Measurements from ENCODE around the gene PLEKHH1. TPM values are rescaled to one million over a fixed set of nuclear protein-coding genes. Genes with fewer than 3 reads are reported as not detected.

Gene PLEKHH1
- total RNA-seq, 6 donors from 2014 or later: 0.46 to 25.1 (median 4.4) TPM

DNA sequence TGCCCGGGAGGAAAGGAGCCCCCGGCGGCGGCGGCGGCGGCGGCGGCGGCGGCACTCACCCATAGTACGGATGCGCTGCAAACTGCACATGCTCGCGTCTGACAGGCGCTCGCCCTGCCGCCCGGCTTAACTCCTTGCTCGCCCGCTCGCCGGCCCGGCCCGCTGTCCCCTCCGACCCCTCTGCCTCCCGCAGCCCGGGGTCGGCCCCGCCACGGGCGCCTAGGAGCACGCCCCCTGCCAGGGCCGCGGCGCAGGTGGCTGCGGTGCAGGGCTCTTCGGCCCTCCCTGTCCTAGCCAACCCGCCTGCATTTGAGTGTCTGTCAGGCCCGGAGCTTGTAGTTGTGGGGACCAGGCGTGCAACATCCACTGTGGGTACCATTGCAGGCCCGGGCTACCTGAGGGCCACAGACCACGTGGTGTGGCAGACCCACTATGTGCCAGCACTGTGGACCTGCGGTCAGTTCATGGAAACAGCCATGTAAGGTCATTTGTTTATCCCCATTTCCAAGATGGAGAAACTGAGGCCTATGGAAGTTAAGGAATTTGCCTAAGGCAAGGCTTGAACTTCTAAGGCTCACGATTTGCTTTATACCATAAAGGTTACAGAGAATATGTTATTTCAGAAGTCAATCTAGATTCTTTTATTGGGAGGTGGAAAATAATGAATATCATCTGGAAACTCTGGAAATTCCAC lies 17.6 kb upstream of the PLEKHH1 start:
- no peaks in the 10 kb centered on the region for H3K27me3 ChIP-seq
- no peaks in the 10 kb centered on the region for H3K36me3 ChIP-seq
- H3K27ac ChIP-seq: peak overlapping the region in 1 of 4 donors; percentile 82
- DNase-seq: no peak
- peaks cover 10 to 20% (median 15%) of the 10 kb centered on the region in 4 donors for H3K4me1 ChIP-seq
- TF ChIP-seq POLR2AphosphoS5 (IDR thresholded peaks at IDR 0.05): no peak
- TF ChIP-seq, protein P1, sequence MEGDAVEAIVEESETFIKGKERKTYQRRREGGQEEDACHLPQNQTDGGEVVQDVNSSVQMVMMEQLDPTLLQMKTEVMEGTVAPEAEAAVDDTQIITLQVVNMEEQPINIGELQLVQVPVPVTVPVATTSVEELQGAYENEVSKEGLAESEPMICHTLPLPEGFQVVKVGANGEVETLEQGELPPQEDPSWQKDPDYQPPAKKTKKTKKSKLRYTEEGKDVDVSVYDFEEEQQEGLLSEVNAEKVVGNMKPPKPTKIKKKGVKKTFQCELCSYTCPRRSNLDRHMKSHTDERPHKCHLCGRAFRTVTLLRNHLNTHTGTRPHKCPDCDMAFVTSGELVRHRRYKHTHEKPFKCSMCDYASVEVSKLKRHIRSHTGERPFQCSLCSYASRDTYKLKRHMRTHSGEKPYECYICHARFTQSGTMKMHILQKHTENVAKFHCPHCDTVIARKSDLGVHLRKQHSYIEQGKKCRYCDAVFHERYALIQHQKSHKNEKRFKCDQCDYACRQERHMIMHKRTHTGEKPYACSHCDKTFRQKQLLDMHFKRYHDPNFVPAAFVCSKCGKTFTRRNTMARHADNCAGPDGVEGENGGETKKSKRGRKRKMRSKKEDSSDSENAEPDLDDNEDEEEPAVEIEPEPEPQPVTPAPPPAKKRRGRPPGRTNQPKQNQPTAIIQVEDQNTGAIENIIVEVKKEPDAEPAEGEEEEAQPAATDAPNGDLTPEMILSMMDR (IDR thresholded peaks at IDR 0.05): peak in 1 of 6 experiments; percentile 3
- peak in 1 of 2 donors; percentile 58 for ATAC-seq (ENCODE audit: low FRiP score in 2 of 2)
- 9 to 64% methylated on average over 3 to 30 of the region's 45 CpGs for WGBS, 2 donors
- no peaks in the 10 kb centered on the region for H3K9me3 ChIP-seq
- H3K4me3 ChIP-seq: peak overlapping the region; percentile 90 to 100 (median 98)

DNA sequence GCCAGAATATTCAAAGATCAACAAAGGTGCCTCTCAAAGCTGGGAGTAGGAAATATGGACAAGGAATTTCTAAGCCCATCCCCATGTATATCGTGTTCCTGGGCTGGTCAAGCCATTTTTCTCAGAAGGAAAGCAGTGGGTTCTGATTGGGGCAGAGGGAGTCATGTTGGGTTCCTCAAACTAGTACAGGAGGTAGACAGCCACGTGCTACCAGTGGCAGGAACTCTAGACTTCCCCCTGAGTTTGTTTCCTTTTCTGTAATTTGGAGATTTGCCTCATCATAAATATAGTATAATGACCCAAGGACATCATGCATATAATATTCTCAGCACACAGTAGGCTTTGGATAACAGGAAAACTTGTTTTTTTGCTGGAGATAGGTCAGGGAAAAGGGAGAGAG lies 16.4 kb upstream of the PLEKHH1 start:
- Histone ChIP-seq H3K27me3 (no peaks in the 10 kb centered on the region), H3K4me3 (no peak overlapping the region), H3K36me3 (no peaks in the 10 kb centered on the region), H3K27ac (no peak overlapping the region), H3K9me3 (no peaks in the 10 kb centered on the region), H3K4me1 (peaks cover 10 to 20% (median 15%) of the 10 kb centered on the region in 4 donors)
- WGBS, 2 donors: 30 to 56% methylated on average over 2 of the region's 2 CpGs
- ATAC-seq (ENCODE audit: low FRiP score in 2 of 2) (no peak), DNase-seq (no peak)
- TF ChIP-seq, protein P1 (IDR thresholded peaks at IDR 0.05): no peak

DNA sequence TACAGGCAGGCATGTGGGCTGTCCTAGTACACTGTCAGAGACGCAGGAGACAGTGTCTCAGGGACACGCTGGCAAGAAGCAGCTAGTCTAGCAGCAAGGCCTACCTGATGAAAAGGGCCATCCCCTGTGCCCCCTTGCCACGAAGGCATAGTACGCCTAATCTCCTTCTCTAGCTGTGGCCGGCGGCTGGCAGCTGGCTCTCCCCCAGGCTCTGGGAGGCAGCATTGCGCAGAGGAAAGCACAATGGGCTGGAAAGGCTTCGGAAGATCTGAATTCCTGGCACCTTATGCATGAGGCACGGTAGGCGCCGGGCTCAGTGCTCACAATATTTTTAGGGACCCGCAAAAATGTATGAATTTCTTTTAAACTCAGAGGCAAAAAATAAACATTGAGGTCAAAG lies 16.0 kb upstream of the PLEKHH1 start:
- TF ChIP-seq, protein P1 (IDR thresholded peaks at IDR 0.05): no peak
- no peak for TF ChIP-seq EP300 (IDR thresholded peaks at IDR 0.05)
- TF ChIP-seq POLR2A (IDR thresholded peaks at IDR 0.05): no peak
- no peak for TF ChIP-seq POLR2AphosphoS5 (IDR thresholded peaks at IDR 0.05)
- WGBS, 2 donors: 55% methylated on average over 12 of the region's 12 CpGs

DNA sequence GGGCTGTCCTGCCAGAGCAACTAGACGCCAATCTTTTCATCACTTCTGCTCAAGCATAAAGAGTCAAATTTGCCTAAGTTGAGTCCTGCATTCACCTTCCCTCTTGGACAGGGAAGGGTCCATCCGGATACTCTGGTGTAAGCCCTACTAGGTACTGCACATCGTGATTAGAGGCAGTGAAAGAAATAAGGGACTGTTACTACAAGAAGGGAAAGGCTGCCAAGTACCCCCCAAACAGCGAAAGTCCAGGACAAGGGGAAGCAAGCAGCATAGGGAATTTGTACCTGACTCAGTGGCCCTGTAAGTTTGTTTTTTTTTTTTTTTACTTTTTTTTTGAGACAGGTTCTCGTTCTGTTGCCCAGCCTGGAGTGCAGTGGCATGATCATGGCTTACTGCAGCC lies 13.7 kb upstream of the PLEKHH1 start:
- Histone ChIP-seq H3K36me3 (no peaks in the 10 kb centered on the region), H3K27me3 (no peaks in the 10 kb centered on the region), H3K4me3 (no peak overlapping the region), H3K9me3 (no peaks in the 10 kb centered on the region), H3K27ac (no peak overlapping the region), H3K4me1 (peaks cover 4 to 13% (median 10%) of the 10 kb centered on the region in 4 donors)
- ATAC-seq (ENCODE audit: low FRiP score in 2 of 2) (no peak), DNase-seq (no peak)
- 80 to 89% methylated on average over 5 of the region's 5 CpGs for WGBS, 2 donors
- TF ChIP-seq EP300 (IDR thresholded peaks at IDR 0.05): no peak
- TF ChIP-seq POLR2A (IDR thresholded peaks at IDR 0.05): no peak
- TF ChIP-seq, protein P1 (IDR thresholded peaks at IDR 0.05): no peak
- TF ChIP-seq POLR2AphosphoS5 (IDR thresholded peaks at IDR 0.05): no peak

More for the DNA sequence above, 16.0 kb upstream of the PLEKHH1 start:
- Histone ChIP-seq H3K9me3 (no peaks in the 10 kb centered on the region), H3K4me1 (peaks cover 10 to 20% (median 15%) of the 10 kb centered on the region in 4 donors), H3K4me3 (no peak overlapping the region), H3K27ac (no peak overlapping the region), H3K27me3 (no peaks in the 10 kb centered on the region), H3K36me3 (no peaks in the 10 kb centered on the region)
- ATAC-seq (ENCODE audit: low FRiP score in 2 of 2) (no peak), DNase-seq (peak in 1 of 2 donors; percentile 53)

DNA sequence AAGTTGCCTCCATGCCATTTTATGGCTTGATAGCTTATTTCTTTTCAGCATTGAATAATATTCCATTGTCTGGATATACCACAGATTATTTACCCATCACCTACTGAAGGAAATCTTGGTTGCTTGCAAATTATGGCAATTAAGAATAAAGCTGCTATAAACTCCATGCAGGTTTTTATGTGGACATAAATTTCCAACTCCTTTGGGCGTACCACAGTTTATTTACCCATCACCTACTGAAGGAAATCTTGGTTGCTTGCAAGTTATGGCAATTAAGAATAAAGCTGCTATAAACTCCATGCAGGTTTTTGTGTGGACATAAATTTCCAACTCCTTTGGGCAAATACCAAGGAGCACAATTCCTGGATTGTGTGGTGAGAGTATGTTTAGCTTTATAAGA lies 12.6 kb upstream of the PLEKHH1 start:
- ATAC-seq (ENCODE audit: low FRiP score in 2 of 2) (no peak), DNase-seq (no peak)
- Histone ChIP-seq H3K4me3 (no peak overlapping the region), H3K4me1 (peaks cover 3 to 9% (median 6%) of the 10 kb centered on the region in 4 donors), H3K27ac (no peak overlapping the region), H3K27me3 (no peaks in the 10 kb centered on the region), H3K36me3 (no peaks in the 10 kb centered on the region), H3K9me3 (no peaks in the 10 kb centered on the region)
- no peak for TF ChIP-seq POLR2AphosphoS5 (IDR thresholded peaks at IDR 0.05)
- TF ChIP-seq POLR2A (IDR thresholded peaks at IDR 0.05): no peak
- no peak for TF ChIP-seq EP300 (IDR thresholded peaks at IDR 0.05)
- TF ChIP-seq, protein P1 (IDR thresholded peaks at IDR 0.05): no peak
- 88 to 91% methylated on average over 1 of the region's 1 CpG for WGBS, 2 donors
